Right lobe of liver (tissue), 6 donors: ENCODE results near the gene LACRT. TPM values are rescaled to one million over a fixed set of nuclear protein-coding genes. Genes with fewer than 3 reads are reported as not detected.

ENCODE experiments used
- ATAC-seq, 4 donors: fragments of 200-7000 bp; cut with Tn5 transposase; one replicate each; pipeline ENCODE4 v1.9.1; 2020; ENCODE audit warnings: mild to moderate bottlenecking in 4 of 4, moderate library complexity in 4 of 4
- DNase-seq, 3 donors: peaks; one replicate each; pipeline ENCODE4 v3.0.0-alpha.2; 2020
- H3K27ac ChIP-seq, 3 donors: fragments of 200-600 bp; one replicate each; pipeline ENCODE4 v1.8.0; 2022
- H3K27me3 ChIP-seq, 2 donors: fragments of 200-600 bp; one replicate each; pipeline ENCODE4 v1.8.0; 2022
- H3K36me3 ChIP-seq, 4 donors: fragments of 200-600 bp; sonication (generic) in 1 of 4; one replicate each; pipeline versions ENCODE4 v1.5.1 to v1.8.0; 2017 to 2022; ENCODE audit warnings: control low read depth in 1 of 4
- H3K4me1 ChIP-seq, 4 donors: fragments of 200-600 bp; sonication (generic) in 1 of 4; one replicate each; pipeline versions ENCODE4 v1.5.1 to v1.8.0; 2017 to 2022; ENCODE audit warnings: control low read depth in 1 of 4
- H3K4me3 ChIP-seq, 3 donors: fragments of 200-600 bp; one replicate each; pipeline ENCODE4 v1.8.0; 2022
- H3K9me3 ChIP-seq, 4 donors: fragments of 200-600 bp; sonication (generic) in 1 of 4; one replicate each; pipeline versions ENCODE4 v1.5.1 to v1.8.0; 2017 to 2022; ENCODE audit warnings: control low read depth in 1 of 4
- POLR2A ChIP-seq: fragments of 450-650 bp; IDR thresholded peaks from one replicate; pipeline ENCODE4 v1.6.1; 2017; ENCODE audit warnings: antibody characterized with exemption, mild to moderate bottlenecking
- WGBS: methylation state at CpG from one replicate; pipeline ENCODE4 v1.1.6; 2018; ENCODE audit warnings: low coverage, low lambda C conversion rate; ENCODE audit not compliant: insufficient coverage; ENCODE audit errors: missing lambda C conversion rate; 5-methylcytosine and 5-hydroxymethylcytosine counted together
- intact Hi-C, 2 donors: fragments of 100-400 bp; cut with DNase I; formaldehyde crosslinking; loops; one replicate each; pipeline versions ENCODE4 v1.11.2 to v1.14.1; 2022
- total RNA-seq, 6 experiments: library from RNA; depleted of rRNA in 2 of 6; stranded (reverse); fragments of >200 nt in 2 of 6; fragmentation: NEBNext Ultra II Directional in 3 of 6; extraction: Animal tissue kit (Norgen Biotek cat#: 25700) in 3 of 6; gene quantifications; one replicate each; pipeline versions ENCODE4 v1.1.0 to v1.2.4, GENCODE V29; 2016 to 2023
- TF ChIP-seq, protein P1 (sequence below), 4 donors: fragments of 200-600 bp in 3 of 4; fragments of 450-650 bp in 1 of 4; IDR thresholded peaks; one replicate each; pipeline versions ENCODE4 v1.5.1 to v1.8.0; 2016 to 2022; ENCODE audit warnings: antibody characterized with exemption in 4 of 4, mild to moderate bottlenecking in 2 of 4
- donor health status: DM: no; HTN: yes; CAD: no.
- donor health status: DM: no; HTN: no; CAD: no.
- donor health status: DM: no; HTN: no; CAD: no.
- donor health status: DM: no; HTN: yes; CAD: no.
- donor health status: DM: no; HTN: yes; CAD: no.

Gene LACRT
- total RNA-seq, 6 experiments from 2014 or later, result not detected

GRCh38 chr12:54661048-54661447 lies 26.4 kb upstream of the LACRT start:
- Histone ChIP-seq H3K27me3 (no peaks in the 10 kb centered on the region), H3K4me3 (no peak overlapping the region), H3K4me1 (peaks cover 0 to 13% (median 0%) of the 10 kb centered on the region in 4 donors), H3K36me3 (no peaks in the 10 kb centered on the region), H3K27ac (no peak overlapping the region), H3K9me3 (no peaks in the 10 kb centered on the region)
- intact Hi-C loops, result no loop called here
- ATAC-seq, result peak in 1 of 4 donors; percentile 6
- WGBS, result 69% methylated on average over 2 of the region's 2 CpGs
- no peak for DNase-seq
- TF ChIP-seq, protein P1, sequence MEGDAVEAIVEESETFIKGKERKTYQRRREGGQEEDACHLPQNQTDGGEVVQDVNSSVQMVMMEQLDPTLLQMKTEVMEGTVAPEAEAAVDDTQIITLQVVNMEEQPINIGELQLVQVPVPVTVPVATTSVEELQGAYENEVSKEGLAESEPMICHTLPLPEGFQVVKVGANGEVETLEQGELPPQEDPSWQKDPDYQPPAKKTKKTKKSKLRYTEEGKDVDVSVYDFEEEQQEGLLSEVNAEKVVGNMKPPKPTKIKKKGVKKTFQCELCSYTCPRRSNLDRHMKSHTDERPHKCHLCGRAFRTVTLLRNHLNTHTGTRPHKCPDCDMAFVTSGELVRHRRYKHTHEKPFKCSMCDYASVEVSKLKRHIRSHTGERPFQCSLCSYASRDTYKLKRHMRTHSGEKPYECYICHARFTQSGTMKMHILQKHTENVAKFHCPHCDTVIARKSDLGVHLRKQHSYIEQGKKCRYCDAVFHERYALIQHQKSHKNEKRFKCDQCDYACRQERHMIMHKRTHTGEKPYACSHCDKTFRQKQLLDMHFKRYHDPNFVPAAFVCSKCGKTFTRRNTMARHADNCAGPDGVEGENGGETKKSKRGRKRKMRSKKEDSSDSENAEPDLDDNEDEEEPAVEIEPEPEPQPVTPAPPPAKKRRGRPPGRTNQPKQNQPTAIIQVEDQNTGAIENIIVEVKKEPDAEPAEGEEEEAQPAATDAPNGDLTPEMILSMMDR (IDR thresholded peaks at IDR 0.05), result no peak
- TF ChIP-seq POLR2A, result no peak

- no peaks in the 10 kb centered on the region for H3K27me3 ChIP-seq
- no peak overlapping the region for H3K27ac ChIP-seq
- peaks cover 0 to 13% (median 0%) of the 10 kb centered on the region in 4 donors for H3K4me1 ChIP-seq
- peak in 2 of 3 donors; percentile 63 to 82 for DNase-seq
- H3K36me3 ChIP-seq, result no peaks in the 10 kb centered on the region
- intact Hi-C loops, result no loop called here
- ATAC-seq, result peak; percentile 84 to 94 (median 91)
- no peaks in the 10 kb centered on the region for H3K9me3 ChIP-seq
- 44% methylated on average over 10 of the region's 10 CpGs for WGBS
- H3K4me3 ChIP-seq, result no peak overlapping the region
- TF ChIP-seq, protein P1 (IDR thresholded peaks at IDR 0.05), result no peak
- TF ChIP-seq POLR2A, result no peak
Measured at GRCh38 chr12:54660320-54660962, 25.7 kb upstream of the LACRT start.

DNA sequence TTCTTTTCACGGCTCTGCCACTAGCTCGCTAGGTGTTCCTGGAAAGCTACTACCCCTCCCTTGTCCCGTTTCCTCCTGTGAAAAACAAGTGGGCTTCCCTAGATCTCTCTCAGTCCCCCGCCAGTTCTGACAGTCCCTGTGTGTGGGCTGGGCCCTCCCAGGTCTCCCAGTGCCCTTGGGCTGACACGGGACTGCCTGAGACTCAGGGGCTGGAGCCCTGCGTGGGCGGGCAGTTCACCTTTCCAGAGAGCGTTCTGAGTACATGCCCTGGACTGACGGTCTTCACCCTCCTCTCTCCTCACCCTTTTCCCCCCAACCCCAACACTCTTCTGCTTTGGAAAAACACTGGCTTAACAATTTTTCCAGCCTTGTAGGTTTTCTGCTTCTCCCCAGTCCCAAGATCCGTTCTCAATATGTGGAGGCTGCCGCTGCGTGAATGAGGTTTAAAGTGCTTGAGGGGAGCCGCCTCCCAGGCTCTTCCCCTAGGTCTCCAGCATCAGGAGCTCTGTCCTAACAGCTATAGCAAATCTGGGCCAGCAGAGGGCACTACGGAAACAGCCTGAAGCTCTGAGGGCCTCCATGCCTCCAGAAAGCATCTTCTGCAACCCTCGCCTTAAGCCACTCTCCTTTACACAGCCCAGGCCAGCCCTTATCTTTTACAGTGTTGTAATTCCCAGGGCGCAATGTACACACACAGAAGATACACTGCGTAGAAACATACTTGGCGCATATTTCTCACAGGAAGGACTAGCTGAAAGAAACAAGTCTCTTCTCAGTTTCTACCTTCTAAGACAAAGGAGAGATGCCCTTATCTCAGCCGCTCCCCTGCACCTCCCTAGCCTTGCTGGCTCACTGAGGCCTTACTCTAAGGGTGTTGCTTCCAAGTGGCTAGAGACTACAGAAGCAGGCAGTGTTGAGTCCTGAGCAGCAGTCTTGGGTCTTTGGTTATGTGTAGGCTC lies 23.9 kb upstream of the LACRT start:
- intact Hi-C loops, result no loop called here
- no peaks in the 10 kb centered on the region for H3K36me3 ChIP-seq
- peak; percentile 74 to 86 (median 80) for ATAC-seq
- H3K9me3 ChIP-seq, result no peaks in the 10 kb centered on the region
- 48% methylated on average over 15 of the region's 19 CpGs for whole genome bisulfite sequencing
- H3K27me3 ChIP-seq, result no peaks in the 10 kb centered on the region
- no peak overlapping the region for H3K4me3 ChIP-seq
- no peak for TF ChIP-seq POLR2A
- TF ChIP-seq, protein P1 (IDR thresholded peaks at IDR 0.05), result peak; percentile 51 to 79 (median 59)
- DNase-seq, result peak in 2 of 3 donors; percentile 46 to 60
- H3K27ac ChIP-seq, result no peak overlapping the region
- H3K4me1 ChIP-seq, result peaks cover 0 to 13% (median 0%) of the 10 kb centered on the region in 4 donors

DNA sequence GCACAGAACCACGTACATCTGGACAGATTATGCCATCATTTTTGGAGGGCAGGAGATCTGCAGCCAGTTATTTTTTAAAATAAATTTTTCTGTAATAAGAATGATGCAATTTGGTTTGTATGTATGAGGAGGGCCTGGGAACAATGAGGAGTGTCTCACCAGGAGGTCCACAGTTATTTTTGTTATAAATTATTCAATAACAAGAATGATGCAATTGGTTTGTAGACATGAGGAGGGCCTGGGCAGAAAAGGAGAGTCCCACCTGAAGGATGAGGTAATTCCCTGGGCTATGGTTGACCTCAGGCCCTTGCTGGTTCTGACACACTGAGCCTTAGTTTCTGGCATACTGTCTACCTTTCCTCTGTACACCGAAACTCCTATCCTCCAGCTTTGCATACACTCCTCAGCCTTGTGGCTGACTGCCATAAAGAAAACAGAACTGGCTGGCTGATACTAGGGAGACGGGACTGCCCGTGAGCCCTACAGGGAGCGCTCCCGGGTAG lies 22.5 kb upstream of the LACRT start:
- Histone ChIP-seq H3K27ac (no peak overlapping the region), H3K9me3 (no peaks in the 10 kb centered on the region), H3K4me1 (peaks cover 0 to 13% (median 0%) of the 10 kb centered on the region in 4 donors), H3K27me3 (no peaks in the 10 kb centered on the region), H3K4me3 (no peak overlapping the region), H3K36me3 (no peaks in the 10 kb centered on the region)
- TF ChIP-seq, protein P1 (IDR thresholded peaks at IDR 0.05), result no peak
- no peak for TF ChIP-seq POLR2A
- intact Hi-C loops, result no loop called here
- no peak for ATAC-seq
- DNase-seq, result no peak
- WGBS, result 70% methylated on average over 6 of the region's 6 CpGs
